Right lobe of liver (tissue), 4 donors: ENCODE results near the gene KCNT1.

ENCODE experiments used
- POLR2A ChIP-seq: fragments of 450-650 bp; IDR thresholded peaks from one replicate; pipeline ENCODE4 v1.6.1; 2017; ENCODE audit warnings: antibody characterized with exemption, mild to moderate bottlenecking
- TF ChIP-seq, protein P1 (sequence below), 4 donors: fragments of 200-600 bp in 3 of 4; fragments of 450-650 bp in 1 of 4; IDR thresholded peaks; one replicate each; pipeline versions ENCODE4 v1.5.1 to v1.8.0; 2016 to 2022; ENCODE audit warnings: antibody characterized with exemption in 4 of 4, mild to moderate bottlenecking in 2 of 4
- donor health status: DM: no; HTN: no; CAD: no.
- donor health status: DM: no; HTN: no; CAD: no.
- donor health status: DM: no; HTN: yes; CAD: no.

DNA sequence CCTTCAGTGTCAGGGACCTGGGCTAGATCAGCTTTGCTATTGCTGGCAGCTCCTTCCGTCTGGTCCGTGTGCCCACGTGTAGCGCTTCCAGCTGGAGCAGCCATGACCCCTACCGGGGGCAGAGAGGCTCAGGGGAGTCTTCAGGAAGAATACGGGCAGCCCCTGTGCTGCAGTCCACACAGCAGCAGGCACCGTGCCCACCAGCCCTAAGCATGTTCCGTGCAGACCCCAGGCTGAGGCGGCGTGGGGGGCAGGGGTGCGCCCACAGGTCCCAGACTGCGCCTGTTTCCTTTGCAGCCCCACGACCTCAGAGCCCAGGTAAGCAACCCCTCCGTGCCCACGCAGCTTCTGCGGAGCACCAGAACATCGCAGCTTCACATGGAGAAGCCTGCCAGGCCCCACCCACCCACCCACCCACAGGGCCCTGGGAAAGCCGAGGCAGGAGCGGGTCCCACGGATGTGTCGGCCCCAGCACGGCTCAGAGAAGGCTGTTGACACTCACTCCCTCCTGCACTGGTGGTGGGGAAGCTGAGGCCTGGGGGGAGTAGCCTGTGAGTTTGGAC, 83.1 kb downstream of the KCNT1 start:
- TF ChIP-seq, protein P1, sequence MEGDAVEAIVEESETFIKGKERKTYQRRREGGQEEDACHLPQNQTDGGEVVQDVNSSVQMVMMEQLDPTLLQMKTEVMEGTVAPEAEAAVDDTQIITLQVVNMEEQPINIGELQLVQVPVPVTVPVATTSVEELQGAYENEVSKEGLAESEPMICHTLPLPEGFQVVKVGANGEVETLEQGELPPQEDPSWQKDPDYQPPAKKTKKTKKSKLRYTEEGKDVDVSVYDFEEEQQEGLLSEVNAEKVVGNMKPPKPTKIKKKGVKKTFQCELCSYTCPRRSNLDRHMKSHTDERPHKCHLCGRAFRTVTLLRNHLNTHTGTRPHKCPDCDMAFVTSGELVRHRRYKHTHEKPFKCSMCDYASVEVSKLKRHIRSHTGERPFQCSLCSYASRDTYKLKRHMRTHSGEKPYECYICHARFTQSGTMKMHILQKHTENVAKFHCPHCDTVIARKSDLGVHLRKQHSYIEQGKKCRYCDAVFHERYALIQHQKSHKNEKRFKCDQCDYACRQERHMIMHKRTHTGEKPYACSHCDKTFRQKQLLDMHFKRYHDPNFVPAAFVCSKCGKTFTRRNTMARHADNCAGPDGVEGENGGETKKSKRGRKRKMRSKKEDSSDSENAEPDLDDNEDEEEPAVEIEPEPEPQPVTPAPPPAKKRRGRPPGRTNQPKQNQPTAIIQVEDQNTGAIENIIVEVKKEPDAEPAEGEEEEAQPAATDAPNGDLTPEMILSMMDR (IDR thresholded peaks at IDR 0.05): no peak
- no peak for TF ChIP-seq POLR2A
